Measurements from ENCODE around the gene FAM13B. TPM values are rescaled to one million over a fixed set of nuclear protein-coding genes. Genes with fewer than 3 reads are reported as not detected.

The FAM13B gene
- total RNA-seq, 4 donors from 2014 or later: 3.4 to 7.9 (median 4.1) TPM

DNA sequence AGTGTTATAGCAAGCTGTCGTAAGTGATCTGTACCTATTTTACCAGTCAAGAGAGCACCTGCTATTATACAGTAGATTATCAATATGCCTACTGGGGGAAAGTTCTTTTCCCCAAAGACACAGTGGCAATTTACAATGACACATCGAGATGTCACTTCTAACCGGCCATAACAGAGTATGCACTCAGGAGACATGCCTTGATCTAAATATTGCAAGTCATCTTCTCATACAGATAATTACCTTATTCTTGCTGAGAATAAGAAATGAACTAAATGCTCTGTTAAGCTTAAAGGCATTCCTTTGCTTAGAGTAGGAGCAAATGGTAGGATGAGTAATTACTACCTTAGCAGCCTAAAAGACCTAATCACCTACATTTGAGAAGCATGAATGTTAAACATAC, 72.1 kb downstream of the FAM13B start:
- Histone ChIP-seq H3K27ac (no peak overlapping the region), H3K4me3 (no peak overlapping the region), H3K36me3 (peaks cover 0 to 4% of the 10 kb centered on the region in 2 donors), H3K27me3 (no peaks in the 10 kb centered on the region), H3K9me3 (no peaks in the 10 kb centered on the region), H3K4me1 (peaks cover 8 to 11% of the 10 kb centered on the region in 2 donors)
- no peak for ATAC-seq
- TF ChIP-seq, protein P1, sequence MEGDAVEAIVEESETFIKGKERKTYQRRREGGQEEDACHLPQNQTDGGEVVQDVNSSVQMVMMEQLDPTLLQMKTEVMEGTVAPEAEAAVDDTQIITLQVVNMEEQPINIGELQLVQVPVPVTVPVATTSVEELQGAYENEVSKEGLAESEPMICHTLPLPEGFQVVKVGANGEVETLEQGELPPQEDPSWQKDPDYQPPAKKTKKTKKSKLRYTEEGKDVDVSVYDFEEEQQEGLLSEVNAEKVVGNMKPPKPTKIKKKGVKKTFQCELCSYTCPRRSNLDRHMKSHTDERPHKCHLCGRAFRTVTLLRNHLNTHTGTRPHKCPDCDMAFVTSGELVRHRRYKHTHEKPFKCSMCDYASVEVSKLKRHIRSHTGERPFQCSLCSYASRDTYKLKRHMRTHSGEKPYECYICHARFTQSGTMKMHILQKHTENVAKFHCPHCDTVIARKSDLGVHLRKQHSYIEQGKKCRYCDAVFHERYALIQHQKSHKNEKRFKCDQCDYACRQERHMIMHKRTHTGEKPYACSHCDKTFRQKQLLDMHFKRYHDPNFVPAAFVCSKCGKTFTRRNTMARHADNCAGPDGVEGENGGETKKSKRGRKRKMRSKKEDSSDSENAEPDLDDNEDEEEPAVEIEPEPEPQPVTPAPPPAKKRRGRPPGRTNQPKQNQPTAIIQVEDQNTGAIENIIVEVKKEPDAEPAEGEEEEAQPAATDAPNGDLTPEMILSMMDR (IDR thresholded peaks at IDR 0.05 in 4 of 5, conservative IDR thresholded peaks at IDR 0.05 in 1 of 5): no peak
- TF ChIP-seq POLR2A (IDR thresholded peaks at IDR 0.05): no peak
- intact Hi-C loops (cut with DNase I; ENCODE audit: low total_unique reads) (no loop called here), in situ Hi-C loops (cut with MboI; ENCODE audit: low sequenced_read_pairs in 4 of 4) (no loop called here)
- DNase-seq: no peak

DNA sequence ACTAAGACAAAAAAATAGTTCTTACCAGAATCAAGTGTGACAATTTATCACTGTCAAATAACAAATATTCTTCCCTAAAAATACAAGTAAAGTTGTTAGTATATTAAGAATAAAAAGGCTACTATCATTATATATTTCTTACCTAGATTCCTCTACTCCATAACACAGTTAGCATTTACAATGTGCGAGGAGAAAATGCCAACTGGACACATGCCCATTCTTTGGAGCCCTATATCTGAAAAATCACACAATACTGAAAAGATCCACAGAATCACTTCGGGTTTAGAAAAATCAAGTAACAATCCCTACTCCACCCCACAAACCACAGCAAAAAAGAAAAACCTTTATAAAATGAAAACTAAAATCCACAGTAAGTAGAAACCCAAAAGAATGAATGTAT, 72.7 kb downstream of the FAM13B start:
- TF ChIP-seq, protein P1 (IDR thresholded peaks at IDR 0.05 in 4 of 5, conservative IDR thresholded peaks at IDR 0.05 in 1 of 5): no peak
- TF ChIP-seq POLR2A (IDR thresholded peaks at IDR 0.05): no peak
- in situ Hi-C loops (cut with MboI; ENCODE audit: low sequenced_read_pairs in 4 of 4): no loop called here
- Histone ChIP-seq H3K4me1 (peaks cover 8 to 11% of the 10 kb centered on the region in 2 donors), H3K4me3 (no peak overlapping the region), H3K27ac (no peak overlapping the region), H3K36me3 (peaks cover 0 to 4% of the 10 kb centered on the region in 2 donors), H3K9me3 (no peaks in the 10 kb centered on the region), H3K27me3 (no peaks in the 10 kb centered on the region)
- no peak for ATAC-seq
- DNase-seq: no peak
- intact Hi-C loops (cut with DNase I; ENCODE audit: low total_unique reads): no loop called here

DNA sequence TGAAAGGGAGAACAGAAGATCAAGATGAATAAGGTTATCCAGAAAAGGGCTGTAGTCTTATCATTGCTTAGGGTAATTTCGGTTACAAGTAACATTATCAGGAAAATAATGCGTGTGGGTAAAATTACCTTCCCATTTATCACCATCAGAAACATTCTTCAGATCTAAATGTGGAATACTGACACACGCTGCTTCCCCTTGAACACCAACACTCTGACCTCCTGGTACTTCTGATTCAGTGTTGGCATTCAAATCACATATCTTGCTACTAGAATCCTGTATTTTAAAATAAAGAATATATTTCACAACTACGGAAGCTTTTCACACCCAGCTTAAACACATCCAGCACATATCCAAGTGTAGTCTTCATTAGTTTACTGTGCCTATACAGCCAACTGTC, 73.4 kb downstream of the FAM13B start:
- DNase-seq (no peak), ATAC-seq (no peak)
- H3K27ac ChIP-seq: no peak overlapping the region
- intact Hi-C loops (cut with DNase I; ENCODE audit: low total_unique reads): no loop called here
- H3K27me3 ChIP-seq: no peaks in the 10 kb centered on the region
- in situ Hi-C loops (cut with MboI; ENCODE audit: low sequenced_read_pairs in 4 of 4): no loop called here
- H3K9me3 ChIP-seq: no peaks in the 10 kb centered on the region
- no peak overlapping the region for H3K4me3 ChIP-seq
- H3K4me1 ChIP-seq: peaks cover 8 to 11% of the 10 kb centered on the region in 2 donors
- H3K36me3 ChIP-seq: peaks cover 0 to 2% of the 10 kb centered on the region in 2 donors
- TF ChIP-seq, protein P1 (IDR thresholded peaks at IDR 0.05 in 4 of 5, conservative IDR thresholded peaks at IDR 0.05 in 1 of 5): no peak
- TF ChIP-seq POLR2A (IDR thresholded peaks at IDR 0.05): no peak

DNA sequence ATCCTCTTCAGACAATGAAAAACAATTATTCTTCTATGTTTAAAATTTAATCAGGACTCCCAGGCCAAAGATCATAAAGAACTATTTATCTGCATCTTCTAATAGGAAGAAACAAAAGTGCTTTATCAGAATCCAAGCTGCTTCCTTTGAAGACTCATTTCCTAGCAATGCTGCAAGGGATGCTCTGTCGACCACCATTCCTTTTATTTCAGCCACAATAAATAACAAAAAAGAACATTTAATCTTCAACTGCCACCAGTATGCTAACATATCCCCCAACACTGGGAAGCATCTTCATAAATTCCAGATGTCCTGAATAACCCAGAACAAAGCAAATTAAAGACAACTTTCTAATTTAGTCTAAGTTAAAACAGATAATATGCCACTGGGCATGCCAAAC, 74.9 kb downstream of the FAM13B start:
- intact Hi-C loops (cut with DNase I; ENCODE audit: low total_unique reads): no loop called here
- Histone ChIP-seq H3K27ac (no peak overlapping the region), H3K4me1 (peaks cover 14 to 18% of the 10 kb centered on the region in 2 donors), H3K9me3 (no peaks in the 10 kb centered on the region), H3K27me3 (no peaks in the 10 kb centered on the region), H3K4me3 (no peak overlapping the region), H3K36me3 (peaks cover 0 to 3% of the 10 kb centered on the region in 2 donors)
- TF ChIP-seq, protein P1 (IDR thresholded peaks at IDR 0.05 in 4 of 5, conservative IDR thresholded peaks at IDR 0.05 in 1 of 5): no peak
- TF ChIP-seq POLR2A (IDR thresholded peaks at IDR 0.05): no peak
- in situ Hi-C loops (cut with MboI; ENCODE audit: low sequenced_read_pairs in 4 of 4): no loop called here
- ATAC-seq (no peak), DNase-seq (no peak)
